GM23338 (cell line): ENCODE measurements around the gene PIRT. TPM values are rescaled to one million over a fixed set of nuclear protein-coding genes. Genes with fewer than 3 reads are reported as not detected.

Experiments
- ATAC-seq: fragments of 200-7000 bp; cut with Tn5 transposase; 3 replicates; pipeline ENCODE4 v1.9.1; 2020
- DNase-seq: peaks from one replicate; pipeline ENCODE4 v3.0.0-alpha.2; 2015; ENCODE audit warnings: low spot score
- H2AFZ ChIP-seq: fragments of 200-600 bp; sonication (generic); 2 replicates; pipeline ENCODE4 v1.8.0; 2016; ENCODE audit warnings: antibody characterized with exemption, mild to moderate bottlenecking, moderate library complexity
- H3F3A ChIP-seq: fragments of 200-600 bp; sonication (generic); replicated peaks from 2 replicates; pipeline ENCODE4 v1.8.0; 2017; ENCODE audit warnings: antibody characterized with exemption, mixed run types, low read depth
- H3K27ac ChIP-seq: fragments of 200-600 bp; sonication (generic); 2 replicates; pipeline ENCODE4 v1.6.1; 2016; ENCODE audit warnings: low read depth
- H3K27me3 ChIP-seq: fragments of 200-600 bp; sonication (generic); 2 replicates; pipeline ENCODE4 v1.8.0; 2016; ENCODE audit warnings: mild to moderate bottlenecking, mixed run types, moderate library complexity; ENCODE audit not compliant: insufficient read depth
- H3K36me3 ChIP-seq: fragments of 200-600 bp; sonication (generic); 2 replicates; pipeline ENCODE4 v1.8.0; 2016; ENCODE audit warnings: mild to moderate bottlenecking; ENCODE audit not compliant: insufficient read depth
- H3K4me1 ChIP-seq: fragments of 200-600 bp; sonication (generic); 2 replicates; pipeline ENCODE4 v1.8.0; 2016; ENCODE audit warnings: mild to moderate bottlenecking, moderate library complexity; ENCODE audit not compliant: insufficient read depth
- H3K4me2 ChIP-seq: fragments of 200-600 bp; sonication (generic); 2 replicates; pipeline ENCODE4 v1.7.1; 2017; ENCODE audit warnings: mixed run types
- H3K4me3 ChIP-seq: fragments of 200-600 bp; sonication (generic); 2 replicates; pipeline ENCODE4 v1.6.1; 2016; ENCODE audit warnings: mixed run types
- H3K79me2 ChIP-seq: fragments of 200-600 bp; sonication (generic); replicated peaks from 2 replicates; pipeline ENCODE4 v1.8.0; 2017; ENCODE audit warnings: mild to moderate bottlenecking; ENCODE audit not compliant: insufficient read depth
- H3K9me2 ChIP-seq: fragments of 200-600 bp; sonication (generic); 2 replicates; pipeline ENCODE4 v1.8.0; 2017; ENCODE audit not compliant: insufficient read depth
- H4K20me1 ChIP-seq: fragments of 200-600 bp; sonication (generic); replicated peaks from 2 replicates; pipeline ENCODE4 v1.8.0; 2017; ENCODE audit warnings: mild to moderate bottlenecking; ENCODE audit not compliant: insufficient read depth
- H3K27ac Mint-ChIP-seq: 2 replicates; pipeline ENCODE4 v1.8.0; 2020; ENCODE audit warnings: inconsistent platforms, mild to moderate bottlenecking, moderate library complexity, mixed read lengths
- H3K27me3 Mint-ChIP-seq: 3 replicates; pipeline ENCODE4 v1.8.0; 2022; ENCODE audit warnings: low read depth, mild to moderate bottlenecking, moderate library complexity, mixed read lengths, inconsistent platforms; ENCODE audit not compliant: insufficient read depth, poor library complexity
- H3K36me3 Mint-ChIP-seq: 3 replicates; pipeline ENCODE4 v1.8.0; 2021; ENCODE audit warnings: low read depth, mild to moderate bottlenecking, inconsistent platforms, moderate library complexity, mixed read lengths
- H3K4me1 Mint-ChIP-seq: 3 replicates; pipeline ENCODE4 v1.8.0; 2020; ENCODE audit warnings: mild to moderate bottlenecking, inconsistent platforms, mixed read lengths
- H3K4me3 Mint-ChIP-seq: 3 replicates; pipeline ENCODE4 v1.8.0; 2021; ENCODE audit warnings: moderate library complexity, mild to moderate bottlenecking, inconsistent platforms, mixed read lengths
- H3K9me3 Mint-ChIP-seq: 3 replicates; pipeline ENCODE4 v1.8.0; 2020; ENCODE audit warnings: moderate library complexity, mild to moderate bottlenecking, inconsistent platforms, mixed read lengths
- CREB1 ChIP-seq: fragments of 250-450 bp; sonication (Bioruptor Pico); IDR thresholded peaks from 2 replicates; pipeline ENCODE4 v1.5.0; 2020; ENCODE audit warnings: low read depth, mild to moderate bottlenecking, moderate library complexity
- CTCF ChIP-seq, 2 experiments: fragments of 200-600 bp in 1 of 2; sonication (generic) in 1 of 2; conservative IDR thresholded peaks; 2 replicates each; pipeline versions ENCODE4 v1.5.1 to v1.6.1; 2016 to 2017; ENCODE audit warnings: antibody characterized with exemption in 2 of 2, low read depth in 2 of 2, mild to moderate bottlenecking in 2 of 2, moderate library complexity in 1 of 2
- ETS1 ChIP-seq: IDR thresholded peaks from 2 replicates; pipeline ENCODE4 v1.6.1; 2016; ENCODE audit warnings: antibody characterized with exemption
- EZH2 ChIP-seq: fragments of 200-600 bp; sonication (generic); IDR thresholded peaks from one replicate; pipeline ENCODE4 v1.8.0; 2017; ENCODE audit warnings: antibody characterized with exemption, mild to moderate bottlenecking, low read depth; ENCODE audit not compliant: unreplicated experiment
- EZH2phosphoT487 ChIP-seq: fragments of 200-600 bp; sonication (generic); IDR thresholded peaks from one replicate; pipeline ENCODE4 v1.8.1; 2018; ENCODE audit warnings: antibody characterized with exemption; ENCODE audit not compliant: unreplicated experiment
- JUNB ChIP-seq: IDR thresholded peaks from one replicate; pipeline ENCODE4 v1.6.1; 2016; ENCODE audit warnings: antibody characterized with exemption; ENCODE audit not compliant: unreplicated experiment
- NANOG ChIP-seq: IDR thresholded peaks from 2 replicates; pipeline ENCODE4 v1.6.1; 2016; ENCODE audit warnings: antibody characterized with exemption, borderline replicate concordance
- POLR2AphosphoS5 ChIP-seq: IDR thresholded peaks from 2 replicates; pipeline ENCODE4 v1.6.1; 2016; ENCODE audit warnings: antibody characterized with exemption, low read depth
- REST ChIP-seq: IDR thresholded peaks from one replicate; pipeline ENCODE4 v1.6.1; 2018; ENCODE audit warnings: antibody characterized with exemption; ENCODE audit not compliant: unreplicated experiment
- STAT1 ChIP-seq: IDR thresholded peaks from one replicate; pipeline ENCODE4 v1.6.1; 2016; ENCODE audit warnings: antibody characterized with exemption; ENCODE audit not compliant: unreplicated experiment
- ZNF114 ChIP-seq: fragments of 250-450 bp; sonication (Bioruptor Pico); IDR thresholded peaks from 2 replicates; pipeline ENCODE4 v1.5.0; 2020; ENCODE audit warnings: mild to moderate bottlenecking, moderate library complexity
- ZNF331 ChIP-seq: fragments of 250-450 bp; sonication (Bioruptor Pico); IDR thresholded peaks from 2 replicates; pipeline ENCODE4 v1.5.0; 2020; ENCODE audit warnings: low read depth, mild to moderate bottlenecking, moderate library complexity
- polyA plus RNA-seq: library from polyadenylated mRNA; unstranded; fragments of >200 nt; fragmentation: Nextera tagmentation; extraction: Ambion mirVana; gene quantifications from 2 replicates; pipeline ENCODE4 v1.2.1, GENCODE V29; 2016
- total RNA-seq: library from RNA; depleted of rRNA; stranded (reverse); fragments of >200 nt; shearing (Covaris generic); gene quantifications from 2 replicates; pipeline ENCODE4 v1.2.3, GENCODE V29; 2014
- TF ChIP-seq, protein P1 (sequence below): fragments of 250-450 bp; sonication (Bioruptor Pico); IDR thresholded peaks from 2 replicates; pipeline ENCODE4 v1.5.0; 2020; ENCODE audit warnings: mild to moderate bottlenecking, moderate library complexity

Gene PIRT
- total and polyA plus RNA-seq, 2 experiments from 2014 or later = not detected

DNA sequence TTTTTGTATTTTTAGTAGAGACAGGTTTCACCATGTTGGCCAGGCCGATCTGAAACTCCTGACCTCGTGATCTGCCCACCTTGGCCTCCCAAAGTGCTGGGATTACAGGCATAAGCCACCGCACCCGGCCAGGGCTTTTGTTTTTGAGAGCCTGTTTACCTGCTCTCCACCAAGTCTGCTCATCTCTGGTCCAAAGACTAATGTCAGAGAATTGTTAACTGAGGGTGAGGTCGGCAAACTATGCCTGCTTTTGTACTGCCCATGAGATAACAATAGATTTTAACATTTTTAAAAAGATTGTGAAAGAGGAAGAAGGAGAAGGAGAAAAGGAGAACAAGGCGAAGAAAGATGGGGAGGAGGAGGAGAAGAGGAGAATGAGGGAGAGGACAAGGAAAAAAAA, 60.0 kb downstream of the PIRT start:
- Histone ChIP-seq H3F3A (no peaks in the 10 kb centered on the region), H4K20me1 (no peaks in the 10 kb centered on the region), H3K27me3 (no peaks in the 10 kb centered on the region), H3K79me2 (no peaks in the 10 kb centered on the region), H3K4me2 (no peak overlapping the region), H3K27ac (no peak overlapping the region), H3K4me1 (no peaks in the 10 kb centered on the region), H2AFZ (peak overlapping the region; percentile 63), H3K36me3 (no peaks in the 10 kb centered on the region), H3K9me2 (no peaks in the 10 kb centered on the region), H3K4me3 (no peak overlapping the region)
- peaks cover 7% of the 10 kb centered on the region for H3K36me3 Mint-ChIP-seq
- DNase-seq = no peak
- H3K27me3 Mint-ChIP-seq = peaks cover 3% of the 10 kb centered on the region
- H3K4me3 Mint-ChIP-seq = no peak overlapping the region
- TF ChIP-seq, protein P1, sequence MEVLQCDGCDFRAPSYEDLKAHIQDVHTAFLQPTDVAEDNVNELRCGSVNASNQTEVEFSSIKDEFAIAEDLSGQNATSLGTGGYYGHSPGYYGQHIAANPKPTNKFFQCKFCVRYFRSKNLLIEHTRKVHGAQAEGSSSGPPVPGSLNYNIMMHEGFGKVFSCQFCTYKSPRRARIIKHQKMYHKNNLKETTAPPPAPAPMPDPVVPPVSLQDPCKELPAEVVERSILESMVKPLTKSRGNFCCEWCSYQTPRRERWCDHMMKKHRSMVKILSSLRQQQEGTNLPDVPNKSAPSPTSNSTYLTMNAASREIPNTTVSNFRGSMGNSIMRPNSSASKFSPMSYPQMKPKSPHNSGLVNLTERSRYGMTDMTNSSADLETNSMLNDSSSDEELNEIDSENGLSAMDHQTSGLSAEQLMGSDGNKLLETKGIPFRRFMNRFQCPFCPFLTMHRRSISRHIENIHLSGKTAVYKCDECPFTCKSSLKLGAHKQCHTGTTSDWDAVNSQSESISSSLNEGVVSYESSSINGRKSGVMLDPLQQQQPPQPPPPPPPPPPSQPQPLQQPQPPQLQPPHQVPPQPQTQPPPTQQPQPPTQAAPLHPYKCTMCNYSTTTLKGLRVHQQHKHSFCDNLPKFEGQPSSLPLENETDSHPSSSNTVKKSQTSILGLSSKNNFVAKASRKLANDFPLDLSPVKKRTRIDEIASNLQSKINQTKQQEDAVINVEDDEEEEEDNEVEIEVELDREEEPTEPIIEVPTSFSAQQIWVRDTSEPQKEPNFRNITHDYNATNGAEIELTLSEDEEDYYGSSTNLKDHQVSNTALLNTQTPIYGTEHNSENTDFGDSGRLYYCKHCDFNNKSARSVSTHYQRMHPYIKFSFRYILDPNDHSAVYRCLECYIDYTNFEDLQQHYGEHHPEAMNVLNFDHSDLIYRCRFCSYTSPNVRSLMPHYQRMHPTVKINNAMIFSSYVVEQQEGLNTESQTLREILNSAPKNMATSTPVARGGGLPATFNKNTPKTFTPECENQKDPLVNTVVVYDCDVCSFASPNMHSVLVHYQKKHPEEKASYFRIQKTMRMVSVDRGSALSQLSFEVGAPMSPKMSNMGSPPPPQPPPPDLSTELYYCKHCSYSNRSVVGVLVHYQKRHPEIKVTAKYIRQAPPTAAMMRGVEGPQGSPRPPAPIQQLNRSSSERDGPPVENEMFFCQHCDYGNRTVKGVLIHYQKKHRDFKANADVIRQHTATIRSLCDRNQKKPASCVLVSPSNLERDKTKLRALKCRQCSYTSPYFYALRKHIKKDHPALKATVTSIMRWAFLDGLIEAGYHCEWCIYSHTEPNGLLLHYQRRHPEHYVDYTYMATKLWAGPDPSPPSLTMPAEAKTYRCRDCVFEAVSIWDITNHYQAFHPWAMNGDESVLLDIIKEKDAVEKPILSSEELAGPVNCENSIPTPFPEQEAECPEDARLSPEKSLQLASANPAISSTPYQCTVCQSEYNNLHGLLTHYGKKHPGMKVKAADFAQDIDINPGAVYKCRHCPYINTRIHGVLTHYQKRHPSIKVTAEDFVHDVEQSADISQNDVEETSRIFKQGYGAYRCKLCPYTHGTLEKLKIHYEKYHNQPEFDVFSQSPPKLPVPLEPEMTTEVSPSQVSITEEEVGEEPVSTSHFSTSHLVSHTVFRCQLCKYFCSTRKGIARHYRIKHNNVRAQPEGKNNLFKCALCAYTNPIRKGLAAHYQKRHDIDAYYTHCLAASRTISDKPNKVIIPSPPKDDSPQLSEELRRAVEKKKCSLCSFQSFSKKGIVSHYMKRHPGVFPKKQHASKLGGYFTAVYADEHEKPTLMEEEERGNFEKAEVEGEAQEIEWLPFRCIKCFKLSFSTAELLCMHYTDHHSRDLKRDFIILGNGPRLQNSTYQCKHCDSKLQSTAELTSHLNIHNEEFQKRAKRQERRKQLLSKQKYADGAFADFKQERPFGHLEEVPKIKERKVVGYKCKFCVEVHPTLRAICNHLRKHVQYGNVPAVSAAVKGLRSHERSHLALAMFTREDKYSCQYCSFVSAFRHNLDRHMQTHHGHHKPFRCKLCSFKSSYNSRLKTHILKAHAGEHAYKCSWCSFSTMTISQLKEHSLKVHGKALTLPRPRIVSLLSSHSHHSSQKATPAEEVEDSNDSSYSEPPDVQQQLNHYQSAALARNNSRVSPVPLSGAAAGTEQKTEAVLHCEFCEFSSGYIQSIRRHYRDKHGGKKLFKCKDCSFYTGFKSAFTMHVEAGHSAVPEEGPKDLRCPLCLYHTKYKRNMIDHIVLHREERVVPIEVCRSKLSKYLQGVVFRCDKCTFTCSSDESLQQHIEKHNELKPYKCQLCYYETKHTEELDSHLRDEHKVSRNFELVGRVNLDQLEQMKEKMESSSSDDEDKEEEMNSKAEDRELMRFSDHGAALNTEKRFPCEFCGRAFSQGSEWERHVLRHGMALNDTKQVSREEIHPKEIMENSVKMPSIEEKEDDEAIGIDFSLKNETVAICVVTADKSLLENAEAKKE (CRISPR knock-in tag) = no peak
- TF ChIP-seq NANOG (no peak), CTCF (conservative IDR thresholded peaks at IDR 0.05; ENCODE audit: low read depth in 2 of 2) (no peak), EZH2phosphoT487 (no peak), ETS1 (no peak), JUNB (no peak), EZH2 (no peak), POLR2AphosphoS5 (no peak), CREB1 (CRISPR knock-in tag) (no peak), STAT1 (no peak), REST (no peak), ZNF114 (CRISPR knock-in tag) (no peak), ZNF331 (CRISPR knock-in tag) (no peak)
- peaks cover 2% of the 10 kb centered on the region for H3K4me1 Mint-ChIP-seq
- no peak overlapping the region for H3K27ac Mint-ChIP-seq
- H3K9me3 Mint-ChIP-seq = peaks cover 7% of the 10 kb centered on the region; the same call in 2 of the 3 replicates
- ATAC-seq = no peak
